Epithelial cell of esophagus (primary cell): Measurements from ENCODE around the gene TCERG1L.

Source experiments
- DNase-seq: peaks from one replicate; pipeline ENCODE4 v3.0.0; 2010; ENCODE audit warnings: low read depth
- H3K4me3 ChIP-seq: 2 replicates; pipeline ENCODE4 v1.5.1; 2011; ENCODE audit warnings: mild to moderate bottlenecking, low read length, control low read depth
- CTCF ChIP-seq: IDR thresholded peaks from 2 replicates; pipeline ENCODE4 v1.5.1; 2011; ENCODE audit warnings: low read depth, mild to moderate bottlenecking, low read length, control low read depth, inconsistent platforms; ENCODE audit not compliant: insufficient read depth; ENCODE audit errors: missing control alignments

TCERG1L gene

GRCh38 chr10:131210181-131210580 is 101.3 kb downstream of the TCERG1L start:
- no peak for TF ChIP-seq CTCF
- no peak for DNase-seq
- H3K4me3 ChIP-seq = no peak overlapping the region

- H3K4me3 ChIP-seq = no peak overlapping the region
- DNase-seq = no peak
- no peak for TF ChIP-seq CTCF
Observed at GRCh38 chr10:131207584-131208532, 103.7 kb downstream of the TCERG1L start.

- no peak for TF ChIP-seq CTCF
- no peak overlapping the region for H3K4me3 ChIP-seq
- no peak for DNase-seq
Observed at GRCh38 chr10:131207176-131207575, 104.3 kb downstream of the TCERG1L start.

GRCh38 chr10:131206111-131206995 is 105.2 kb downstream of the TCERG1L start:
- DNase-seq = no peak
- H3K4me3 ChIP-seq = no peak overlapping the region
- no peak for TF ChIP-seq CTCF

- no peak for TF ChIP-seq CTCF
- no peak overlapping the region for H3K4me3 ChIP-seq
- DNase-seq = no peak
Observed at GRCh38 chr10:131205556-131205955, 106.0 kb downstream of the TCERG1L start.

GRCh38 chr10:131204406-131205152 is 106.9 kb downstream of the TCERG1L start:
- no peak overlapping the region for H3K4me3 ChIP-seq
- no peak for TF ChIP-seq CTCF
- no peak for DNase-seq
